H9 (cell line): ENCODE results near the gene AP2M1. TPM values are rescaled to one million over a fixed set of nuclear protein-coding genes. Genes with fewer than 3 reads are reported as not detected.

Experiments
- DNase-seq: peaks from one replicate; pipeline ENCODE4 v3.0.0-alpha.2; 2017
- H2AFZ ChIP-seq: one replicate; pipeline ENCODE4 v1.6.1; 2013; ENCODE audit warnings: mild to moderate bottlenecking, low read length, control low read depth, moderate library complexity
- H2AK5ac ChIP-seq: 2 replicates; pipeline ENCODE4 v1.6.1; 2013; ENCODE audit warnings: low read length, control low read depth, mixed read lengths; ENCODE audit not compliant: insufficient read length
- H2BK120ac ChIP-seq: one replicate; pipeline ENCODE4 v1.6.1; 2013; ENCODE audit warnings: low read depth, mild to moderate bottlenecking, low read length, control low read depth, inconsistent platforms; ENCODE audit not compliant: poor library complexity, severe bottlenecking
- H2BK12ac ChIP-seq: 2 replicates; pipeline ENCODE4 v1.6.1; 2013; ENCODE audit warnings: low read length, control low read depth, mixed read lengths, low read depth; ENCODE audit not compliant: insufficient read length
- H2BK15ac ChIP-seq: 2 replicates; pipeline ENCODE4 v1.6.1; 2013; ENCODE audit warnings: low read depth, low read length, control low read depth
- H2BK20ac ChIP-seq: one replicate; pipeline ENCODE4 v1.6.1; 2013; ENCODE audit warnings: low read depth, mild to moderate bottlenecking, low read length, control low read depth, inconsistent platforms; ENCODE audit not compliant: poor library complexity, severe bottlenecking
- H2BK5ac ChIP-seq: 2 replicates; pipeline ENCODE4 v1.6.1; 2013; ENCODE audit warnings: low read length, control low read depth, mixed read lengths; ENCODE audit not compliant: insufficient read length
- H3K14ac ChIP-seq: 2 replicates; pipeline ENCODE4 v1.6.1; 2013; ENCODE audit warnings: low read length, control low read depth; ENCODE audit not compliant: insufficient read depth
- H3K18ac ChIP-seq: 2 replicates; pipeline ENCODE4 v1.6.1; 2013; ENCODE audit warnings: low read depth, mild to moderate bottlenecking, mixed read lengths, low read length, control low read depth; ENCODE audit not compliant: insufficient read length
- H3K23ac ChIP-seq: 2 replicates; pipeline ENCODE4 v1.6.1; 2013; ENCODE audit warnings: low read length, control low read depth, mixed read lengths, low read depth; ENCODE audit not compliant: insufficient read length
- H3K23me2 ChIP-seq: 2 replicates; pipeline ENCODE4 v1.6.1; 2013; ENCODE audit warnings: low read depth, mild to moderate bottlenecking, mixed read lengths, low read length, control low read depth; ENCODE audit not compliant: insufficient read length, poor library complexity, severe bottlenecking
- H3K27ac ChIP-seq: 2 replicates; pipeline ENCODE4 v1.5.1; 2013; ENCODE audit warnings: low read length, control low read depth, mixed read lengths, low read depth; ENCODE audit not compliant: insufficient read length
- H3K27me3 ChIP-seq: 2 replicates; pipeline ENCODE4 v1.6.1; 2013; ENCODE audit warnings: low read length, control low read depth, inconsistent platforms; ENCODE audit not compliant: insufficient read depth
- H3K4ac ChIP-seq: 2 replicates; pipeline ENCODE4 v1.6.1; 2013; ENCODE audit warnings: low read depth, mild to moderate bottlenecking, control low read depth, inconsistent platforms, low read length, moderate library complexity
- H3K4me1 ChIP-seq: 2 replicates; pipeline ENCODE4 v1.6.1; 2013; ENCODE audit warnings: low read length, control low read depth, inconsistent platforms; ENCODE audit not compliant: insufficient read depth
- H3K4me2 ChIP-seq: 2 replicates; pipeline ENCODE4 v1.6.1; 2013; ENCODE audit warnings: low read length, control low read depth, mixed read lengths; ENCODE audit not compliant: insufficient read length, insufficient read depth
- H3K56ac ChIP-seq: 2 replicates; pipeline ENCODE4 v1.6.1; 2013; ENCODE audit warnings: low read depth, mild to moderate bottlenecking, mixed read lengths, low read length, control low read depth; ENCODE audit not compliant: insufficient read length
- H3K79me1 ChIP-seq: 2 replicates; pipeline ENCODE4 v1.6.1; 2013; ENCODE audit warnings: low read depth, mild to moderate bottlenecking, moderate library complexity, low read length, control low read depth, inconsistent platforms; ENCODE audit not compliant: insufficient read depth, poor library complexity, severe bottlenecking
- H3K79me2 ChIP-seq: 2 replicates; pipeline ENCODE4 v1.6.1; 2013; ENCODE audit warnings: low read length, control low read depth, inconsistent platforms; ENCODE audit not compliant: insufficient read depth
- H3K9ac ChIP-seq: 2 replicates; pipeline ENCODE4 v1.6.1; 2013; ENCODE audit warnings: low read length, control low read depth, mixed read lengths; ENCODE audit not compliant: insufficient read length; ENCODE audit errors: extremely low read depth
- H3K9me3 ChIP-seq: one replicate; pipeline ENCODE4 v1.6.1; 2013; ENCODE audit warnings: low read depth, low read length, inconsistent platforms; ENCODE audit not compliant: control insufficient read depth
- H3T11ph ChIP-seq: one replicate; pipeline ENCODE4 v1.6.1; 2013; ENCODE audit warnings: mild to moderate bottlenecking, low read length, control low read depth, inconsistent platforms
- H4K20me1 ChIP-seq: one replicate; pipeline ENCODE4 v1.6.1; 2013; ENCODE audit not compliant: control insufficient read depth, insufficient read length, insufficient read depth
- H4K5ac ChIP-seq: 2 replicates; pipeline ENCODE4 v1.6.1; 2013; ENCODE audit warnings: low read depth, mild to moderate bottlenecking, mixed read lengths, low read length, control low read depth; ENCODE audit not compliant: insufficient read length
- H4K8ac ChIP-seq: replicated peaks from 2 replicates; pipeline ENCODE4 v1.6.1; 2013; ENCODE audit warnings: low read length, control low read depth, mixed read lengths, low read depth; ENCODE audit not compliant: insufficient read length
- H4K91ac ChIP-seq: 2 replicates; pipeline ENCODE4 v1.6.1; 2013; ENCODE audit warnings: low read depth, mild to moderate bottlenecking, moderate library complexity, mixed read lengths, low read length, control low read depth; ENCODE audit not compliant: insufficient read length
- H3K27ac Mint-ChIP-seq, 3 experiments: 2 replicates in 2 of 3; 3 replicates in 1 of 3; pipeline ENCODE4 v1.8.0; 2020 to 2021; ENCODE audit warnings: mixed read lengths in 3 of 3, mild to moderate bottlenecking in 1 of 3, moderate library complexity in 1 of 3
- H3K27me3 Mint-ChIP-seq: 2 replicates; pipeline ENCODE4 v1.8.0; 2021; ENCODE audit warnings: low read depth, mild to moderate bottlenecking, moderate library complexity, mixed read lengths
- H3K36me3 Mint-ChIP-seq, 3 experiments: 2 replicates in 2 of 3; 3 replicates in 1 of 3; pipeline ENCODE4 v1.8.0; 2020 to 2021; ENCODE audit warnings: low read depth in 3 of 3, mixed read lengths in 3 of 3; ENCODE audit not compliant: insufficient read depth in 1 of 3
- H3K4me1 Mint-ChIP-seq, 2 experiments: 2 replicates each; pipeline ENCODE4 v1.8.0; 2020; ENCODE audit warnings: mixed read lengths in 2 of 2
- H3K4me3 Mint-ChIP-seq, 2 experiments: 2 replicates in 1 of 2; 3 replicates in 1 of 2; pipeline ENCODE4 v1.8.0; 2020 to 2021; ENCODE audit warnings: mild to moderate bottlenecking in 2 of 2, mixed read lengths in 2 of 2, moderate library complexity in 1 of 2
- H3K9me3 Mint-ChIP-seq, 2 experiments: 2 replicates in 1 of 2; 3 replicates in 1 of 2; pipeline ENCODE4 v1.8.0; 2020; ENCODE audit warnings: mild to moderate bottlenecking in 2 of 2, mixed read lengths in 2 of 2, moderate library complexity in 1 of 2
- WGBS: extraction: QIAGEN DNeasy Blood & Tissue Kit; methylation state at CpG from one replicate; pipeline ENCODE4 v1.1.7; 2013; ENCODE audit warnings: missing lambda C conversion rate, low lambda C conversion rate, mixed read lengths; ENCODE audit not compliant: insufficient read length; ENCODE audit errors: extremely low coverage; 5-methylcytosine and 5-hydroxymethylcytosine counted together
- total RNA-seq: library from RNA; stranded (reverse); gene quantifications from 2 replicates; pipeline ENCODE4 v1.2.1, GENCODE V29; 2021
- TF ChIP-seq, protein P1 (sequence below): fragments of 200-600 bp; sonication (generic); conservative IDR thresholded peaks from 3 replicates; pipeline ENCODE4 v1.8.0; 2021; ENCODE audit warnings: antibody characterized with exemption, mild to moderate bottlenecking

The AP2M1 gene
- total RNA-seq, 1 experiment from 2014 or later: 443 TPM

DNA sequence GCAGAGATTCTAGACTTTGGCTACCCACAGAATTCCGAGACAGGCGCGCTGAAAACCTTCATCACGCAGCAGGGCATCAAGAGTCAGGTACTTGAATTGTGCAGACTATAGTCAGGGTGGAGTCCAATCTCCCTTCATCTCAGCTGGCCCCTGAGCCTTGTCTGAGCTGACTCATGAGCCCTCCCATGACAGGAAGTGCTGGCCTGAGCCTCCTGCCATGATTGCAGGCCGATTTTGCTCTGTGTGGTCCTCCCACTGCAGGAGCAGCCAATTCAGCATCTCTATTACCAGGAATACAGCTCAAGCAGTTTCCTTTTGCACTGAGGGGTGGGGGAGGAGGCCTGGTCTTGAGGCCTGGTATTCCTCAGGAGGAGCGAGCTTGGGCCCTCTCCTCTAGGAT is 5.5 kb downstream of the AP2M1 start:
- Mint-ChIP-seq H3K36me3 (peaks cover 58 to 85% (median 73%) of the 10 kb centered on the region in 3 experiments), H3K4me1 (peaks cover 29 to 37% of the 10 kb centered on the region in 2 experiments), H3K9me3 (no peaks in the 10 kb centered on the region; a peak in 1 of 5 replicates), H3K4me3 (no peak overlapping the region), H3K27ac (no peak overlapping the region; a peak in 1 of 7 replicates), H3K27me3 (no peaks in the 10 kb centered on the region)
- DNase-seq: no peak
- no peak overlapping the region for H2BK5ac ChIP-seq
- H4K91ac ChIP-seq: no peak overlapping the region
- H3K4me2 ChIP-seq: no peak overlapping the region
- no peak overlapping the region for H2AK5ac ChIP-seq
- no peak overlapping the region for H4K5ac ChIP-seq
- H4K20me1 ChIP-seq: peaks cover 3% of the 10 kb centered on the region
- no peak overlapping the region for H3K23ac ChIP-seq
- H3K18ac ChIP-seq: no peak overlapping the region
- no peak overlapping the region for H2BK15ac ChIP-seq
- no CpG with 5 or more reads among the region's 6 CpGs for WGBS
- no peaks in the 10 kb centered on the region for H3K9me3 ChIP-seq
- H2BK120ac ChIP-seq: no peak overlapping the region
- H3K79me2 ChIP-seq: peaks cover 5% of the 10 kb centered on the region; the same call in 1 of the 2 replicates
- no peak overlapping the region for H3T11ph ChIP-seq
- no peak overlapping the region for H2BK20ac ChIP-seq
- no peak overlapping the region for H3K4ac ChIP-seq
- H3K14ac ChIP-seq: no peak overlapping the region
- peaks cover 7% of the 10 kb centered on the region for H3K79me1 ChIP-seq
- H2BK12ac ChIP-seq: no peak overlapping the region
- H3K56ac ChIP-seq: no peak overlapping the region
- H3K23me2 ChIP-seq: peaks cover 17% of the 10 kb centered on the region
- no peaks in the 10 kb centered on the region; the same call in 1 of the 2 replicates for H3K4me1 ChIP-seq
- H3K9ac ChIP-seq: no peak overlapping the region
- no peak overlapping the region for H3K27ac ChIP-seq
- H4K8ac ChIP-seq: no peak overlapping the region
- TF ChIP-seq, protein P1, sequence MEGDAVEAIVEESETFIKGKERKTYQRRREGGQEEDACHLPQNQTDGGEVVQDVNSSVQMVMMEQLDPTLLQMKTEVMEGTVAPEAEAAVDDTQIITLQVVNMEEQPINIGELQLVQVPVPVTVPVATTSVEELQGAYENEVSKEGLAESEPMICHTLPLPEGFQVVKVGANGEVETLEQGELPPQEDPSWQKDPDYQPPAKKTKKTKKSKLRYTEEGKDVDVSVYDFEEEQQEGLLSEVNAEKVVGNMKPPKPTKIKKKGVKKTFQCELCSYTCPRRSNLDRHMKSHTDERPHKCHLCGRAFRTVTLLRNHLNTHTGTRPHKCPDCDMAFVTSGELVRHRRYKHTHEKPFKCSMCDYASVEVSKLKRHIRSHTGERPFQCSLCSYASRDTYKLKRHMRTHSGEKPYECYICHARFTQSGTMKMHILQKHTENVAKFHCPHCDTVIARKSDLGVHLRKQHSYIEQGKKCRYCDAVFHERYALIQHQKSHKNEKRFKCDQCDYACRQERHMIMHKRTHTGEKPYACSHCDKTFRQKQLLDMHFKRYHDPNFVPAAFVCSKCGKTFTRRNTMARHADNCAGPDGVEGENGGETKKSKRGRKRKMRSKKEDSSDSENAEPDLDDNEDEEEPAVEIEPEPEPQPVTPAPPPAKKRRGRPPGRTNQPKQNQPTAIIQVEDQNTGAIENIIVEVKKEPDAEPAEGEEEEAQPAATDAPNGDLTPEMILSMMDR: no peak
- H3K27me3 ChIP-seq: no peaks in the 10 kb centered on the region
- H2AFZ ChIP-seq: no peak overlapping the region
